Measurements from ENCODE around the gene ALDH2. TPM values are rescaled to one million over a fixed set of nuclear protein-coding genes. Genes with fewer than 3 reads are reported as not detected.

Gene ALDH2
- total and polyA plus RNA-seq, 4 experiments from 2014 or later: 0.47 to 3.1 (median 1.8) TPM

DNA sequence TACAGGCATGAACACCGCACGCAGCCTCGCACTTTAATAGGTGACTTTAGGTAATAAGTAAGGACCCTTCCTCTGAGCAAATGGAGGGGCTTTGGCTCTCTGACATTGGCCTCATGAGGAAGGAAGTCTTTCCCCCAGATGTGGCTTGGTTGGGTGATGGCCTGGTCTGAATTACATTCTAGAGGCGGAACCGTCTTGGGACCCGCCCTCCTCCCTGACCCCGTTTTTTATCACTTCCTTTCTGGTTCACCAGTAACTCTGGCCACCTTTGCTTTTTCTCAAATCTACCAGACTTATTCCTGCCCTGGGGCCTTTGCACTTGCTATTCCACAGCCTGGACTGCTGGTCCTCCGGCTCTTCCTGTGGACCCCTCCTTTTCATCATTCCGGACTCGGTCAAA, 13.4 kb downstream of the ALDH2 start:
- Mint-ChIP-seq H3K4me3 (no peak overlapping the region), H3K27ac (no peak overlapping the region), H3K4me1 (peaks cover 0 to 4% (median 1%) of the 10 kb centered on the region in 4 donors), H3K36me3 (no peaks in the 10 kb centered on the region), H3K9me3 (peaks cover 0 to 4% (median 0%) of the 10 kb centered on the region in 8 donors), H3K27me3 (peaks cover 4 to 6% of the 10 kb centered on the region in 2 donors)
- Histone ChIP-seq H3K4me1 (ENCODE audit: insufficient read depth, low read length) (peaks cover under 1% of the 10 kb centered on the region), H3K4me3 (ENCODE audit: low read length in 2 of 2) (no peak overlapping the region), H3K27me3 (ENCODE audit: insufficient read depth, low read length) (no peaks in the 10 kb centered on the region), H3K36me3 (ENCODE audit: insufficient read depth, low read length) (no peaks in the 10 kb centered on the region), H3K27ac (ENCODE audit: low read depth, low read length) (no peak overlapping the region), H3K9me3 (ENCODE audit: control insufficient read depth in 1 of 2, low read length in 2 of 2) (no peaks in the 10 kb centered on the region)
- no peak for DNase-seq
- ChIA-PET CTCF (ENCODE audit: partially characterized antibody) (no interaction called here), POLR2A (ENCODE audit: partially characterized antibody) (no interaction called here)
- intact Hi-C loops (cut with micrococcal nuclease): no loop called here

DNA sequence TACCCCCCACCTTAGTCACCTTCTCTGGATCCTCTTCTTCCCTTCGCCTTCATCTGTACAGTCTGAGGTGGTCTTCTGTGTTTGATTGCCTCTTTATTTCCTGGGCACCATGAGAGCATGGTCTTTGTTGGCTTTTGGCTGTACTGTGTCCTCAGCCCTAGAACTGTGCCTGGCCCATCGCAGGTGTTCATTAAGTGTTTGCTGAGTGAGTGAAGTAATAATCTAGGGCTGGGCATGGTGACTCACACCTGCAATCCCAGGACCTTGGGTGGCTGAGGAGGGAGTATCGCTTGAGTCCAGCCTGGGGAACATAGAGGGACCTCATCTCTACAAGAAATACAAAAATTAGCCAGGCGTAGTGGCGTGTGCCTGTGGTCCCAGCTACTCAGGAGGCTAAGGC, 13.9 kb downstream of the ALDH2 start:
- no peak for DNase-seq
- H3K36me3 Mint-ChIP-seq: no peaks in the 10 kb centered on the region
- no peak overlapping the region for H3K4me3 ChIP-seq (ENCODE audit: low read length in 2 of 2)
- H3K4me3 Mint-ChIP-seq: peak overlapping the region in 1 of 8 donors; percentile 0
- peaks cover 0 to 2% (median under 1%) of the 10 kb centered on the region in 4 donors for H3K4me1 Mint-ChIP-seq
- intact Hi-C loops (cut with micrococcal nuclease): no loop called here
- no peaks in the 10 kb centered on the region for H3K36me3 ChIP-seq (ENCODE audit: insufficient read depth, low read length)
- H3K27me3 ChIP-seq (ENCODE audit: insufficient read depth, low read length): no peaks in the 10 kb centered on the region
- no peak overlapping the region for H3K27ac ChIP-seq (ENCODE audit: low read depth, low read length)
- no peak overlapping the region for H3K27ac Mint-ChIP-seq
- no peaks in the 10 kb centered on the region for H3K9me3 ChIP-seq (ENCODE audit: control insufficient read depth in 1 of 2, low read length in 2 of 2)
- no peaks in the 10 kb centered on the region for H3K4me1 ChIP-seq (ENCODE audit: insufficient read depth, low read length)
- ChIA-PET POLR2A (ENCODE audit: partially characterized antibody) (no interaction called here), CTCF (ENCODE audit: partially characterized antibody) (no interaction called here)
- peaks cover 0 to 4% (median 0%) of the 10 kb centered on the region in 8 donors for H3K9me3 Mint-ChIP-seq
- peaks cover 4 to 5% of the 10 kb centered on the region in 2 donors for H3K27me3 Mint-ChIP-seq

DNA sequence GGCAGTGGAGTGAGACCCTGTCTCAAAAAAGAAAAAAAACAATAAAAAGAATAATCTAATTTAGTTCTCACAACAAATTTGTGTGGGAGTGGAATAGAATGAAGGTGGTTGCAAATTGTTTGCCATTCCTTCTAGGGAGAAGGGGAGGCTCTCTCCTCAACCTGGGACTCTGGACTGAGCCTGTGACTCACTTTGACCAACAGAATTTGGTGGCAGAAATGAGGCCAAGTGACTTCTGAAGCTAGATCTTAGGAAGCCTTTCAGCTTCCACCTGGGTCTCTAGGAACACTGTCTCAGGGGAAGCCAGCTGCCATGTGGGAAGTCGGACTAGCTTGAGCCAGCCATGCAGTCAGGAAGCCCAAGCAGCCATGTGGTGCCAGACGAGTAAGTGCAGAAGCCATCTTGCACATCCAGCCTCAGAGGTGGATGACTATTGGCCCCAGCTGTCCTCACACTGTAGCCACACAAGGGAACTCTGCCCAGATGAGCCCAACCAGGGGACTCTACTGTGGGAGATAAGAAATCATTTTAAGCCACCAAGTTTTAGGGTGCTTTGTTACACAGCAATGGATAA, 14.4 kb downstream of the ALDH2 start:
- Mint-ChIP-seq H3K27me3 (peaks cover 1 to 4% of the 10 kb centered on the region in 2 donors), H3K9me3 (peaks cover 0 to 4% (median 0%) of the 10 kb centered on the region in 8 donors), H3K36me3 (no peaks in the 10 kb centered on the region), H3K4me3 (no peak overlapping the region), H3K4me1 (no peaks in the 10 kb centered on the region), H3K27ac (peak overlapping the region in 1 of 7 donors; percentile 43)
- no peak overlapping the region for H3K4me3 ChIP-seq (ENCODE audit: low read length in 2 of 2)
- intact Hi-C loops (cut with micrococcal nuclease): no loop called here
- H3K27me3 ChIP-seq (ENCODE audit: insufficient read depth, low read length): no peaks in the 10 kb centered on the region
- H3K36me3 ChIP-seq (ENCODE audit: insufficient read depth, low read length): no peaks in the 10 kb centered on the region
- ChIA-PET POLR2A (ENCODE audit: partially characterized antibody) (no interaction called here), CTCF (ENCODE audit: partially characterized antibody) (no interaction called here)
- H3K27ac ChIP-seq (ENCODE audit: low read depth, low read length): no peak overlapping the region
- DNase-seq: no peak
- H3K9me3 ChIP-seq (ENCODE audit: control insufficient read depth in 1 of 2, low read length in 2 of 2): no peaks in the 10 kb centered on the region
- no peaks in the 10 kb centered on the region for H3K4me1 ChIP-seq (ENCODE audit: insufficient read depth, low read length)

DNA sequence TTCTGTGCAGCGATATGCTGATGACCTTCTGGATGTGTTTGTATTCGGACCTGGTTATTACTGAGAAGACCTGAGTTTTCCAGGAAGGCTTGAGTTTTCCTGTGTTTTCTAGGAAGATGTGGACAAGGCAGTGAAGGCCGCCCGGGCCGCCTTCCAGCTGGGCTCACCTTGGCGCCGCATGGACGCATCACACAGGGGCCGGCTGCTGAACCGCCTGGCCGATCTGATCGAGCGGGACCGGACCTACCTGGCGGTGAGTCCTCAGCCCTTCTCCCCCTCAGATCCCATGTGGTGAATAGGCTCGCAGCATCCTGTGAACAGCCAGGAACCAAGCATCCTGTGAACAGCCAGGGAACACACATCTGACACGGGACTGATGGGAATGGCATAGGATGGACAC, 16.3 kb downstream of the ALDH2 start:
- POLR2A ChIA-PET (ENCODE audit: partially characterized antibody): no interaction called here
- CTCF ChIA-PET (ENCODE audit: partially characterized antibody): no interaction called here
- H3K4me1 Mint-ChIP-seq: no peaks in the 10 kb centered on the region
- H3K4me3 Mint-ChIP-seq: no peak overlapping the region
- intact Hi-C loops (cut with micrococcal nuclease): no loop called here
- Histone ChIP-seq H3K4me1 (ENCODE audit: insufficient read depth, low read length) (no peaks in the 10 kb centered on the region), H3K36me3 (ENCODE audit: insufficient read depth, low read length) (no peaks in the 10 kb centered on the region), H3K4me3 (ENCODE audit: low read length in 2 of 2) (no peak overlapping the region), H3K9me3 (ENCODE audit: control insufficient read depth in 1 of 2, low read length in 2 of 2) (no peaks in the 10 kb centered on the region), H3K27me3 (ENCODE audit: insufficient read depth, low read length) (no peaks in the 10 kb centered on the region), H3K27ac (ENCODE audit: low read depth, low read length) (no peak overlapping the region)
- no peak for DNase-seq
- peaks cover 0 to 4% (median 0%) of the 10 kb centered on the region in 8 donors for H3K9me3 Mint-ChIP-seq
- H3K36me3 Mint-ChIP-seq: no peaks in the 10 kb centered on the region
- no peak overlapping the region for H3K27ac Mint-ChIP-seq
- no peaks in the 10 kb centered on the region for H3K27me3 Mint-ChIP-seq

DNA sequence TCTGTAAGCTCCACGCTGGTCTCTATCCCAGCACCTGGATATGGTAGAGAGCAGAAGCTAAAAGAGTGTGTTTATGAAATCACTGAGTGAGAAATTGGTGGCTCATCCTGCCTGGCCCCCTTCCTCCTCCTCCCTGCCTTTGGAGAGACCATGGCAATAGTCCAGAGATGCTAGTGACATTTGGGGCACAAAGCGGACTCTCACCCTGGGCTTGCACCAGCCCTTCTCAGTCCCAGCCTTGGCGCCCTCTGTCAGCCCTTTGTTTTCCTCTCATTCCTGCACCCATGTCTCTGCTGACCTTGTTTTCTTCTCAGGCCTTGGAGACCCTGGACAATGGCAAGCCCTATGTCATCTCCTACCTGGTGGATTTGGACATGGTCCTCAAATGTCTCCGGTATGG, 18.2 kb downstream of the ALDH2 start:
- peaks cover 0 to 4% (median 0%) of the 10 kb centered on the region in 8 donors for H3K9me3 Mint-ChIP-seq
- Histone ChIP-seq H3K27me3 (ENCODE audit: insufficient read depth, low read length) (no peaks in the 10 kb centered on the region), H3K9me3 (ENCODE audit: control insufficient read depth in 1 of 2, low read length in 2 of 2) (no peaks in the 10 kb centered on the region), H3K27ac (ENCODE audit: low read depth, low read length) (no peak overlapping the region), H3K4me1 (ENCODE audit: insufficient read depth, low read length) (no peaks in the 10 kb centered on the region), H3K4me3 (ENCODE audit: low read length in 2 of 2) (no peak overlapping the region), H3K36me3 (ENCODE audit: insufficient read depth, low read length) (no peaks in the 10 kb centered on the region)
- DNase-seq: no peak
- POLR2A ChIA-PET (ENCODE audit: partially characterized antibody): no interaction called here
- H3K4me3 Mint-ChIP-seq: no peak overlapping the region
- no peaks in the 10 kb centered on the region for H3K27me3 Mint-ChIP-seq
- intact Hi-C loops (cut with micrococcal nuclease): no loop called here
- H3K36me3 Mint-ChIP-seq: no peaks in the 10 kb centered on the region
- peak overlapping the region in 1 of 7 donors; percentile 5 for H3K27ac Mint-ChIP-seq
- CTCF ChIA-PET (ENCODE audit: partially characterized antibody): no interaction called here
- no peaks in the 10 kb centered on the region for H3K4me1 Mint-ChIP-seq

DNA sequence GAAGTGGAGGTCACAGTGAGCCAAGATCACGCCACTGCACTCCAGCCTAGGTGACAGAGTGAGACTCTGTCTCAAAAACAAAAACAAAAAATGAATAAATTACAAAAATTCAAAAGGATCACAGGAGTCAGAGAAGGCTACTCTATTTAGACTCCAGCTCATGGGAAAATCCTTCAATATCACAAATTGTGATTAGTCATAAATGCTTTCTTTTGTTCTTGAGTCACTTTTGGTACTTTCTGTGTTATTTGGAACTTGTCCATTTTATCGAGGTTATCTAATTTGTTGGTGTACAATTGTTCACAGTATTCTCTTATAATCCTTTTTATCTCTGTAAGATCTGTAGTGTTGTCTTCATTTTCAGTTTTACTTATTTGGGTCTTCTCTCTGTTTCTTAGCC, 18.9 kb downstream of the ALDH2 start:
- DNase-seq: no peak
- Histone ChIP-seq H3K27me3 (ENCODE audit: insufficient read depth, low read length) (no peaks in the 10 kb centered on the region), H3K4me3 (ENCODE audit: low read length in 2 of 2) (no peak overlapping the region), H3K27ac (ENCODE audit: low read depth, low read length) (no peak overlapping the region), H3K4me1 (ENCODE audit: insufficient read depth, low read length) (no peaks in the 10 kb centered on the region), H3K36me3 (ENCODE audit: insufficient read depth, low read length) (no peaks in the 10 kb centered on the region), H3K9me3 (ENCODE audit: control insufficient read depth in 1 of 2, low read length in 2 of 2) (no peaks in the 10 kb centered on the region)
- no peak overlapping the region for H3K27ac Mint-ChIP-seq
- intact Hi-C loops (cut with micrococcal nuclease): no loop called here
- H3K4me1 Mint-ChIP-seq: no peaks in the 10 kb centered on the region
- no peaks in the 10 kb centered on the region for H3K27me3 Mint-ChIP-seq
- no peak overlapping the region for H3K4me3 Mint-ChIP-seq
- ChIA-PET CTCF (ENCODE audit: partially characterized antibody) (interaction anchor here (0.5 kb wide), 1 partner anchor 1158 kb away, joined by 3 read pairs; no protein-coding TSS in a partner anchor), POLR2A (ENCODE audit: partially characterized antibody) (no interaction called here)
- H3K36me3 Mint-ChIP-seq: no peaks in the 10 kb centered on the region
- H3K9me3 Mint-ChIP-seq: peaks cover 0 to 4% (median 0%) of the 10 kb centered on the region in 8 donors

DNA sequence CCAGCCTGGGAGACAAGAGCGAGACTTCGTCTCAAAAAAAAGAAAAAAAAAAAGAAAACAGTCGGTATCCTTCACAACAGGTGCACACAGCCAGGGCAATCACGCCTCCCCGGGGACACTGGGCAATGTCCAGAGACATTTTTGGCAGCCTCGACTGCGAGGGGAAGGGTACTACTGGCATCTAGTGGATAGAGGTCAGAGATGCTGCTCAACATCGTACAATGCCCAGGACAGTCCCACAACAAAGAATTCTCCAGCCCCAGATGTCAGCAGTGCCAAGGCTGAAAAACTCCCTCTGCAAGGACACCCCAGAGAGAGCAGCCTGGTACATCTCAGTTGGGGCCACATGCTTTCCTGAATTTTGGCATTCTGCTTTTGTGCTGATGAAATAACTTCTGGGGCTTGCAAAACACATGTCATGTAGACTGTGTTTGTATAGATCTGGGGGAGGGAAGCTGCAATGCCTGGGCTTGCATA, 21.5 kb downstream of the ALDH2 start:
- DNase-seq: no peak
- H3K9me3 ChIP-seq (ENCODE audit: control insufficient read depth in 1 of 2, low read length in 2 of 2): no peaks in the 10 kb centered on the region
- Mint-ChIP-seq H3K36me3 (no peaks in the 10 kb centered on the region), H3K4me3 (no peak overlapping the region), H3K27ac (no peak overlapping the region), H3K27me3 (no peaks in the 10 kb centered on the region), H3K4me1 (no peaks in the 10 kb centered on the region), H3K9me3 (no peaks in the 10 kb centered on the region)
- no peaks in the 10 kb centered on the region for H3K36me3 ChIP-seq (ENCODE audit: insufficient read depth, low read length)
- no peaks in the 10 kb centered on the region for H3K27me3 ChIP-seq (ENCODE audit: insufficient read depth, low read length)
- H3K4me1 ChIP-seq (ENCODE audit: insufficient read depth, low read length): no peaks in the 10 kb centered on the region
- H3K4me3 ChIP-seq (ENCODE audit: low read length in 2 of 2): no peak overlapping the region
- H3K27ac ChIP-seq (ENCODE audit: low read depth, low read length): no peak overlapping the region
- CTCF ChIA-PET (ENCODE audit: partially characterized antibody): no interaction called here
- intact Hi-C loops (cut with micrococcal nuclease): no loop called here
- POLR2A ChIA-PET (ENCODE audit: partially characterized antibody): no interaction called here

Measured in CD4-positive, alpha-beta memory T cell (primary cell).